ENCODE results near the gene EGF. TPM values are rescaled to one million over a fixed set of nuclear protein-coding genes. Genes with fewer than 3 reads are reported as not detected.
"Not testable (repeated sequence)": the region's sequence is repeated elsewhere in the genome, so short reads cannot be mapped to it uniquely, and the experiment has no call there.

EGF gene
- total RNA-seq, 3 donors from 2014 or later, result 12.5 to 15.5 TPM; not detected in 1

DNA sequence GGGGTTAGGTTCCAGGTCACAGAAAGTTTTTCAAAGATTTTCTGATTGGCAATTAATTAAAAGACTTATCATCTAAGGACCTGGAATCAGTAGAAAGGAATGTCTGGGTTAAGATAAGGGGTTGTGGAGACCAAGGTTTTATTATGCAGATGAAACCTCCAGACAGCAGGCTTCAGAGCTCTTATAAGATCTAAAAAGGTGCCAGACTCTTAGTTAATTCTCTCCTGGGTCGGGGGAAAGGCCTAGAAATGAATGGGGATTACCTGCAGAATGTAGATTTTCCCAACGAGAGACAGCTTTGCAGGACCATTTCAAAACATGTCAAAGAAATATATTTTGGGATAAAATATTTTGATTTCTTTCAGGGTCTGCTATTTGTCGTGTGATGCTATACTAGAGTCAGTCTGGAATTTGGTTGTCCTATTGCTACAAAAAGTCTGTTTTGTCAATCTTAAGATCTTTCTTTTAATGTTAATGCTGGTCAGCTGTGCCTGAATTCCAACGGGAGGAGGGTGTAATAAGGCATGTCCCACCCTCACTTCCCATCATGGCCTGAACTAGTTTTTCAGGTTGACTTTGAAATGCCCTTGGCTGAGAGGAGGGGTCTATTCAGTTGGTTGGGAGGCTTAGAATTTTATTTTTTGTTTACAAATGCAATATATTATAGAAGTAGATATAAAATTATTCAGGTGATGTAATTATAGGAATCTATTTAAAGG, 15.8 kb downstream of the EGF start:
- no peak overlapping the region for H3K27ac ChIP-seq
- TF ChIP-seq POLR2AphosphoS5 (IDR thresholded peaks at IDR 0.05) (no peak), POLR2A (IDR thresholded peaks at IDR 0.05) (no peak)
- intact Hi-C loops (cut with DNase I; ENCODE audit: low total_unique reads), result no loop called here
- no peaks in the 10 kb centered on the region for H3K36me3 ChIP-seq
- H3K9me3 ChIP-seq, result no peaks in the 10 kb centered on the region
- no peaks in the 10 kb centered on the region for H3K4me1 ChIP-seq
- H3K27me3 ChIP-seq, result no peaks in the 10 kb centered on the region
- no peak for DNase-seq (ENCODE audit: low spot score in 2 of 2)
- H3K4me3 ChIP-seq, result no peak overlapping the region

DNA sequence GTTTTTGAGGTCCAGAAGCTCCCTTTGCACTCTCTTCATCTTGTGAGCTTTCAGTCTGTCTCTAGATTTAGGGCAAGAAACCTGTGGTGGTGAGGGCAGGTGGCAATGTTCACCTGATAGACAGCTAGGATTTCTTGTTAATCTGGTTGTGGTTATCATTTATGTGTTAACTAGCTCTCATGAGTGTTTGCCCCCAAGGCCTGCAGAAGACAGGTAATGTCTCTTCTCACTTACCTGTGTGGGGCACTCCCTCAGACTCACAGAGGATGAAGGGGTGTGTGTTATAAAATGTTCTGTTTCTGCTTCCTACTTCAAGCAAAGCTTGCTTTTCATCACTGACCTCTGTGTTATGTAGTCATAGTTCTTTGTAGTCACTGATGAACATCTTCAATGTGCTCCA, 17.8 kb downstream of the EGF start:
- intact Hi-C loops (cut with DNase I; ENCODE audit: low total_unique reads), result no loop called here
- TF ChIP-seq POLR2AphosphoS5 (IDR thresholded peaks at IDR 0.05) (no peak), POLR2A (IDR thresholded peaks at IDR 0.05) (no peak)
- TF ChIP-seq, protein P1, sequence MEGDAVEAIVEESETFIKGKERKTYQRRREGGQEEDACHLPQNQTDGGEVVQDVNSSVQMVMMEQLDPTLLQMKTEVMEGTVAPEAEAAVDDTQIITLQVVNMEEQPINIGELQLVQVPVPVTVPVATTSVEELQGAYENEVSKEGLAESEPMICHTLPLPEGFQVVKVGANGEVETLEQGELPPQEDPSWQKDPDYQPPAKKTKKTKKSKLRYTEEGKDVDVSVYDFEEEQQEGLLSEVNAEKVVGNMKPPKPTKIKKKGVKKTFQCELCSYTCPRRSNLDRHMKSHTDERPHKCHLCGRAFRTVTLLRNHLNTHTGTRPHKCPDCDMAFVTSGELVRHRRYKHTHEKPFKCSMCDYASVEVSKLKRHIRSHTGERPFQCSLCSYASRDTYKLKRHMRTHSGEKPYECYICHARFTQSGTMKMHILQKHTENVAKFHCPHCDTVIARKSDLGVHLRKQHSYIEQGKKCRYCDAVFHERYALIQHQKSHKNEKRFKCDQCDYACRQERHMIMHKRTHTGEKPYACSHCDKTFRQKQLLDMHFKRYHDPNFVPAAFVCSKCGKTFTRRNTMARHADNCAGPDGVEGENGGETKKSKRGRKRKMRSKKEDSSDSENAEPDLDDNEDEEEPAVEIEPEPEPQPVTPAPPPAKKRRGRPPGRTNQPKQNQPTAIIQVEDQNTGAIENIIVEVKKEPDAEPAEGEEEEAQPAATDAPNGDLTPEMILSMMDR (IDR thresholded peaks at IDR 0.05), result no peak
- H3K36me3 ChIP-seq, result no peaks in the 10 kb centered on the region
- H3K27ac ChIP-seq, result no peak overlapping the region
- H3K27me3 ChIP-seq, result no peaks in the 10 kb centered on the region
- no peak overlapping the region for H3K4me3 ChIP-seq
- no peak for DNase-seq (ENCODE audit: low spot score in 2 of 2)
- no peaks in the 10 kb centered on the region for H3K9me3 ChIP-seq
- H3K4me1 ChIP-seq, result no peaks in the 10 kb centered on the region

DNA sequence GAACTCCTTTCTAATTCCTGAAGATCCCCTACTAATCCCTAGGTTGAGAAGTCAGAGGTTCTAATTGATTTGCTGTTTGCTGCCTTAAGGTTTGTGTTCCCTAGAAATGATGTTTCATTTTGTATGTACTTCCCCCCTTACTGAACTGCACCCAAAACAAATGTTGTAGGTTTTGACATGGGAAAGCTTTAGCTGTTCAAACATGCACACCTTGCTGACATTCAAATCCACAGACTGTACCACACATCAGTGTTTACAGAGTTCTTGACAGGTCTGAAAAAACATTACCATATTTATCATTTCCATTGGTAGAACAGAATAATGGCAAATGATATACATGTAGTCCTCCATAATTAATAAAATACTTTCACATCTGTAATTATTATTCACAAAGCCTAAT, 18.2 kb downstream of the EGF start:
- intact Hi-C loops (cut with DNase I; ENCODE audit: low total_unique reads), result no loop called here
- no peak overlapping the region for H3K27ac ChIP-seq
- no peak overlapping the region for H3K4me3 ChIP-seq
- DNase-seq (ENCODE audit: low spot score in 2 of 2), result no peak
- H3K9me3 ChIP-seq, result no peaks in the 10 kb centered on the region
- no peaks in the 10 kb centered on the region for H3K36me3 ChIP-seq
- no peaks in the 10 kb centered on the region for H3K4me1 ChIP-seq
- no peaks in the 10 kb centered on the region for H3K27me3 ChIP-seq
- no peak for TF ChIP-seq POLR2AphosphoS5 (IDR thresholded peaks at IDR 0.05)
- TF ChIP-seq, protein P1 (IDR thresholded peaks at IDR 0.05), result no peak
- no peak for TF ChIP-seq POLR2A (IDR thresholded peaks at IDR 0.05)

DNA sequence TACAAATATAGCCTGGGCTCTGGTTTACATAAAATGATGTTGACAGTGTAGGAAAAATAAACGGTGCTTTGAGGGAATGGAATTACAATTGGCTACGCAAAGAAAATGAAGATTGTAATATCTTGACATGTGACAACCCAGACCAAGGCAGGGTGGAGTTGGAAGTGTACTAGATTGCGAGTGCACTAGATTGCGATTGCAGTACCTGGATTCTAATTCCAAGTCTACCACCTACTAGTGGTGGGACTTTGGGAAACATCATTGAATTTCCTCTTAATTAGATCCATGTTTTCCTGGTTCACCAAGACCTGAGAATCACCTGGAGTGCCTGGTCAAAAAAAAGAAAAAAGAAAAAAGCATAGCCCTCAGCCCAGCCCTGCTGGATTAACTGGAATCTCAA, 18.6 kb downstream of the EGF start:
- TF ChIP-seq POLR2A (IDR thresholded peaks at IDR 0.05), result no peak
- TF ChIP-seq, protein P1 (IDR thresholded peaks at IDR 0.05), result no peak

DNA sequence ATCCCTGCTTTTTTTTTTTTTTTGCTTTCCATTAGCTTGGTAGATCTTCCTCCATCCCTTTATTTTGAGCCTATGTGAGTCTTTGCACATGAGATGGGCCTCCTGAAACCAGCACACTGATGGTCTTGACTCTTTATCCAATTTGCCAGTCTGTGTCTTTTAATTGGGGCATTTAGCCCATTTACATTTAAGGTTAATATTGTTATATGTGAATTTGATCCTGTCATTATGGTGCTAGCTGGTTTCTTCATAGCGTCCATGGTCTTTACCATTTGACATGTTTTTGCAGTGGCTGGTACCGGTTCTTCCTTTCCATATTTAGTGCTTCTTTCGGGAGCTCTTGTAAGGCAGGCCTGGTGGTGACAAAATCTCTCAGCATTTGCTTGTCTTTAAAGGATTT, 24.7 kb downstream of the EGF start:
- intact Hi-C loops (cut with DNase I; ENCODE audit: low total_unique reads); H3K4me1 ChIP-seq: not testable (repeated sequence)

More for the DNA sequence above, 18.6 kb downstream of the EGF start:
- Histone ChIP-seq H3K27me3 (no peaks in the 10 kb centered on the region), H3K27ac (no peak overlapping the region), H3K4me1 (no peaks in the 10 kb centered on the region), H3K9me3 (no peaks in the 10 kb centered on the region), H3K4me3 (no peak overlapping the region), H3K36me3 (no peaks in the 10 kb centered on the region)
- no peak for DNase-seq (ENCODE audit: low spot score in 2 of 2)
- intact Hi-C loops (cut with DNase I; ENCODE audit: low total_unique reads), result no loop called here

DNA sequence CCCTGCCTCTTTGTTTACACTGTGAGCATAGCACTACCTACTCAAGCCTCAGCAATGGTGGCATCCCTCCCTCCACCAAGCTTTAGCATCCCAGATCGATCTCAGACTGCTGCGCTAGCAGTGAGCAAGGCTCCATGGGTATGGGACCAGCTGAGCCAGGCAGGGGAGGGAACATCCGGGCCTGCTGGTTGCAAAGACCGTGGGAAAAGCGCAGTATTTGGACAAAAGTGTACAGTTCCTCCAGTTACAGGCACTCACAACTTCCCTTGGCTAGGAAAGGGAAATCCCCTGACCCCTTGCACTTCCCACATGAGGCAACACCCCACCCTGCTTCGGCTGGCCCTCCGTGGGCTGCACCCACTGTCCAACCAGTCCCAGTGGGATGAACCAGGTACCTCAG, 26.5 kb downstream of the EGF start:
- no peaks in the 10 kb centered on the region for H3K36me3 ChIP-seq
- no peak overlapping the region for H3K4me3 ChIP-seq
- no peaks in the 10 kb centered on the region for H3K4me1 ChIP-seq
- no peak overlapping the region for H3K27ac ChIP-seq
- DNase-seq (ENCODE audit: low spot score in 2 of 2), result no peak
- intact Hi-C loops (cut with DNase I; ENCODE audit: low total_unique reads), result no loop called here
- no peaks in the 10 kb centered on the region for H3K27me3 ChIP-seq
- TF ChIP-seq POLR2AphosphoS5 (IDR thresholded peaks at IDR 0.05) (no peak), POLR2A (IDR thresholded peaks at IDR 0.05) (no peak)
- TF ChIP-seq, protein P1 (IDR thresholded peaks at IDR 0.05), result no peak
- no peaks in the 10 kb centered on the region for H3K9me3 ChIP-seq

More for the DNA sequence above, 24.7 kb downstream of the EGF start:
- not testable (repeated sequence) for H3K27me3 ChIP-seq; H3K4me3 ChIP-seq; H3K9me3 ChIP-seq; H3K27ac ChIP-seq; DNase-seq (ENCODE audit: low spot score in 2 of 2); H3K36me3 ChIP-seq
